GM23248 (cell line): Measurements from ENCODE around the gene GLIPR1. TPM values are rescaled to one million over a fixed set of nuclear protein-coding genes. Genes with fewer than 3 reads are reported as not detected.

Experiments
- DNase-seq: peaks from one replicate; pipeline ENCODE4 v3.0.0-alpha.2; 2015
- H2AFZ ChIP-seq: fragments of 200-600 bp; sonication (generic); 2 replicates; pipeline ENCODE4 v1.6.1; 2016; ENCODE audit warnings: antibody characterized with exemption
- H3F3A ChIP-seq: fragments of 200-600 bp; sonication (generic); 2 replicates; pipeline ENCODE4 v1.6.1; 2016; ENCODE audit warnings: mild to moderate bottlenecking, antibody characterized with exemption, mixed run types; ENCODE audit not compliant: insufficient read depth
- H3K27ac ChIP-seq: fragments of 200-600 bp; sonication (generic); 2 replicates; pipeline ENCODE4 v1.5.1; 2016; ENCODE audit warnings: mild to moderate bottlenecking
- H3K27me3 ChIP-seq: fragments of 200-600 bp; sonication (generic); replicated peaks from 2 replicates; pipeline ENCODE4 v1.6.1; 2016; ENCODE audit warnings: mild to moderate bottlenecking; ENCODE audit not compliant: insufficient read depth
- H3K36me3 ChIP-seq: fragments of 200-600 bp; sonication (generic); 2 replicates; pipeline ENCODE4 v1.6.1; 2016; ENCODE audit warnings: low read depth, mild to moderate bottlenecking
- H3K4me1 ChIP-seq: fragments of 200-600 bp; sonication (generic); 2 replicates; pipeline ENCODE4 v1.6.1; 2016; ENCODE audit warnings: mild to moderate bottlenecking; ENCODE audit not compliant: insufficient read depth
- H3K4me2 ChIP-seq: fragments of 200-600 bp; sonication (generic); one replicate; pipeline ENCODE4 v1.6.1; 2016; ENCODE audit warnings: mild to moderate bottlenecking; ENCODE audit not compliant: unreplicated experiment
- H3K4me3 ChIP-seq: fragments of 200-600 bp; sonication (generic); 2 replicates; pipeline ENCODE4 v1.5.1; 2016; ENCODE audit warnings: mild to moderate bottlenecking
- H3K79me2 ChIP-seq: fragments of 200-600 bp; sonication (generic); 2 replicates; pipeline ENCODE4 v1.6.1; 2016; ENCODE audit warnings: mild to moderate bottlenecking; ENCODE audit not compliant: insufficient read depth
- H3K9ac ChIP-seq: fragments of 200-600 bp; sonication (generic); 2 replicates; pipeline ENCODE4 v1.6.1; 2016; ENCODE audit warnings: mild to moderate bottlenecking
- H3K9me2 ChIP-seq: fragments of 200-600 bp; sonication (generic); 2 replicates; pipeline ENCODE4 v1.6.1; 2016; ENCODE audit warnings: mixed run types, mild to moderate bottlenecking, moderate library complexity; ENCODE audit not compliant: insufficient read depth
- H3K9me3 ChIP-seq: fragments of 200-600 bp; sonication (generic); one replicate; pipeline ENCODE4 v1.6.1; 2017; ENCODE audit warnings: low read depth
- H4K20me1 ChIP-seq: fragments of 200-600 bp; sonication (generic); 2 replicates; pipeline ENCODE4 v1.6.0; 2016; ENCODE audit not compliant: insufficient read depth
- EZH2 ChIP-seq: fragments of 200-600 bp; sonication (generic); IDR thresholded peaks from 2 replicates; pipeline ENCODE4 v1.6.1; 2018; ENCODE audit warnings: antibody characterized with exemption, mild to moderate bottlenecking; ENCODE audit not compliant: insufficient read depth, poor library complexity, severe bottlenecking
- EZH2phosphoT487 ChIP-seq: fragments of 200-600 bp; sonication (generic); IDR thresholded peaks from 2 replicates; pipeline ENCODE4 v1.6.1; 2018; ENCODE audit warnings: antibody characterized with exemption, moderate library complexity, mild to moderate bottlenecking, low read depth; ENCODE audit not compliant: insufficient read depth
- WGBS, 2 experiments: methylation state at CpG; one replicate each; pipeline ENCODE4 v1.1.6; 2015 to 2017; ENCODE audit warnings: low lambda C conversion rate in 2 of 2, low coverage in 1 of 2; ENCODE audit errors: missing lambda C conversion rate in 2 of 2; 5-methylcytosine and 5-hydroxymethylcytosine counted together
- in situ Hi-C: fragments of 300-500 bp; cut with MboI; formaldehyde crosslinking; loops from 2 replicates; pipeline ENCODE4 v1.15.0; 2020
- polyA plus RNA-seq: library from polyadenylated mRNA; unstranded; fragments of >200 nt; fragmentation: Nextera tagmentation; extraction: Ambion mirVana; gene quantifications from 2 replicates; pipeline ENCODE4 v1.2.1, GENCODE V29; 2016
- total RNA-seq: library from RNA; depleted of rRNA; stranded (reverse); fragments of >200 nt; shearing (Covaris generic); gene quantifications from 2 replicates; pipeline ENCODE4 v1.2.3, GENCODE V29; 2014

Gene GLIPR1
- total and polyA plus RNA-seq, 2 experiments from 2014 or later: 272 to 507 TPM

- no peak for DNase-seq
- Histone ChIP-seq H3K79me2 (peaks cover 83% of the 10 kb centered on the region), H3K4me3 (no peak overlapping the region), H3K27me3 (no peaks in the 10 kb centered on the region), H3K4me1 (peaks cover 66% of the 10 kb centered on the region), H3K36me3 (peaks cover 38% of the 10 kb centered on the region), H3K4me2 (no peak overlapping the region), H3K9ac (no peak overlapping the region; the same call in 1 of the 2 replicates), H2AFZ (no peak overlapping the region), H3F3A (peaks cover 71% of the 10 kb centered on the region), H3K9me3 (no peaks in the 10 kb centered on the region), H3K9me2 (no peaks in the 10 kb centered on the region), H4K20me1 (no peaks in the 10 kb centered on the region; the same call in 1 of the 2 replicates), H3K27ac (peak overlapping the region; percentile 29)
- no peak for TF ChIP-seq EZH2
- TF ChIP-seq EZH2phosphoT487: no peak
- 89 to 96% methylated on average over 4 of the region's 4 CpGs for WGBS, 2 experiments
- in situ Hi-C loops: loop anchor here (5.0 to 25.0 kb wide), 3 partner anchors 93 to 800 kb away; partner anchors contain the start of genes CAPS2, GLIPR1L1 and GLIPR1L2
Observed at GRCh38 chr12:75487308-75487707, 6.8 kb downstream of the GLIPR1 start.

- in situ Hi-C loops: loop anchor here (5.0 to 25.0 kb wide), 3 partner anchors 94 to 801 kb away; partner anchors contain the start of genes CAPS2, GLIPR1L1 and GLIPR1L2
- Histone ChIP-seq H3F3A (peaks cover 70% of the 10 kb centered on the region), H3K9ac (no peak overlapping the region), H3K9me3 (no peaks in the 10 kb centered on the region), H3K36me3 (peaks cover 49% of the 10 kb centered on the region), H3K9me2 (no peaks in the 10 kb centered on the region), H3K27ac (peak overlapping the region; percentile 60), H4K20me1 (no peaks in the 10 kb centered on the region; the same call in 1 of the 2 replicates), H3K79me2 (peaks cover 83% of the 10 kb centered on the region), H3K27me3 (no peaks in the 10 kb centered on the region), H3K4me3 (peak overlapping the region; percentile 45; the same call in 1 of the 2 replicates), H3K4me1 (peaks cover 53% of the 10 kb centered on the region), H3K4me2 (peak overlapping the region; percentile 57), H2AFZ (no peak overlapping the region)
- TF ChIP-seq EZH2: no peak
- no peak for TF ChIP-seq EZH2phosphoT487
- peak; percentile 80 for DNase-seq
Observed at GRCh38 chr12:75488553-75488952, 8.0 kb downstream of the GLIPR1 start.

GRCh38 chr12:75489187-75489586 lies 8.6 kb downstream of the GLIPR1 start:
- in situ Hi-C loops: loop anchor here (5.0 to 25.0 kb wide), 3 partner anchors 94 to 802 kb away; partner anchors contain the start of genes CAPS2, GLIPR1L1 and GLIPR1L2
- Histone ChIP-seq H3K4me3 (peak overlapping the region; percentile 45), H3K79me2 (peaks cover 83% of the 10 kb centered on the region), H3K9me3 (no peaks in the 10 kb centered on the region), H4K20me1 (no peaks in the 10 kb centered on the region; the same call in 1 of the 2 replicates), H3K36me3 (peaks cover 55% of the 10 kb centered on the region), H3K9ac (no peak overlapping the region), H3K27ac (peak overlapping the region; percentile 60), H3K9me2 (no peaks in the 10 kb centered on the region), H3F3A (peaks cover 68% of the 10 kb centered on the region), H3K27me3 (no peaks in the 10 kb centered on the region), H3K4me1 (peaks cover 47% of the 10 kb centered on the region), H2AFZ (peak overlapping the region; percentile 37; the same call in 1 of the 2 replicates), H3K4me2 (peak overlapping the region; percentile 57)
- WGBS, 2 experiments: 73 to 87% methylated on average over 2 of the region's 2 CpGs
- DNase-seq: peak; percentile 24
- TF ChIP-seq EZH2phosphoT487: no peak
- TF ChIP-seq EZH2: no peak

GRCh38 chr12:75489613-75490210 lies 9.2 kb downstream of the GLIPR1 start:
- in situ Hi-C loops: loop anchor here (5.0 to 25.0 kb wide), 3 partner anchors 95 to 802 kb away; partner anchors contain the start of genes CAPS2, GLIPR1L1 and GLIPR1L2
- DNase-seq: peak; percentile 83
- peak overlapping the region; percentile 60 for H3K27ac ChIP-seq
- TF ChIP-seq EZH2phosphoT487: no peak
- no peak for TF ChIP-seq EZH2
- H2AFZ ChIP-seq: peak overlapping the region; percentile 37
- 22 to 23% methylated on average over 7 of the region's 7 CpGs for WGBS, 2 experiments
- H3K4me3 ChIP-seq: peak overlapping the region; percentile 45
- H3K27me3 ChIP-seq: no peaks in the 10 kb centered on the region
- no peaks in the 10 kb centered on the region for H3K9me3 ChIP-seq
- peaks cover 83% of the 10 kb centered on the region for H3K79me2 ChIP-seq
- H3K4me1 ChIP-seq: peaks cover 45% of the 10 kb centered on the region
- peaks cover 60% of the 10 kb centered on the region for H3K36me3 ChIP-seq
- peaks cover 73% of the 10 kb centered on the region for H3F3A ChIP-seq
- H3K4me2 ChIP-seq: peak overlapping the region; percentile 57
- H4K20me1 ChIP-seq: no peaks in the 10 kb centered on the region; the same call in 1 of the 2 replicates
- no peaks in the 10 kb centered on the region for H3K9me2 ChIP-seq
- H3K9ac ChIP-seq: no peak overlapping the region
